Lower leg skin (tissue), 3 donors: Measurements from ENCODE around the gene LAMTOR5.
"Not testable (repeated sequence)": the region's sequence is repeated elsewhere in the genome, so short reads cannot be mapped to it uniquely, and the experiment has no call there.

Source experiments
- POLR2A ChIP-seq, 2 donors: fragments of 450-650 bp; IDR thresholded peaks; one replicate each; pipeline ENCODE4 v1.6.1; 2016 to 2017; ENCODE audit warnings: antibody characterized with exemption in 2 of 2, mild to moderate bottlenecking in 1 of 2, moderate library complexity in 1 of 2
- TF ChIP-seq, protein P1 (sequence below), 3 donors: fragments of 450-650 bp; IDR thresholded peaks; one replicate each; pipeline ENCODE4 v1.5.1; 2016; ENCODE audit warnings: antibody characterized with exemption in 3 of 3, mild to moderate bottlenecking in 3 of 3, moderate library complexity in 2 of 3

DNA sequence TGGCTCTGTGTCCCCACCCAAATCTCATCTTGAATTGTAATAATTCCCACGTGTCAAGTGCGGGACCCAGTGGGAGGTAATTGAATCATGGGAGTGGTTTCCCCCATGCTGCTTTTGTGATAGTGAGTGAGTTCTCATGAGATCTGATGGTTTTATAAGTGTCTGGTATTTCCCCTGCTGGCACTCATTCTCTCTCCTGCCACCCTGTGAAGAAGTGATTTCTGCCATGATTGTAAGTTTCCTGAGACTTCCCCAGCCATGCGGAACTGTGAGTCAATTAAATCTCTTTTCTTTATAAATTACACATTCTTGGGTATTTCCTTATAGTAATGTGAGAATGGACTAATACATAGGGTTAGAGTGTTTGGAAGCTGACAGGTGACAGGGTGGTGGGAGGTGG lies 32.4 kb upstream of the LAMTOR5 start:
- TF ChIP-seq, protein P1, sequence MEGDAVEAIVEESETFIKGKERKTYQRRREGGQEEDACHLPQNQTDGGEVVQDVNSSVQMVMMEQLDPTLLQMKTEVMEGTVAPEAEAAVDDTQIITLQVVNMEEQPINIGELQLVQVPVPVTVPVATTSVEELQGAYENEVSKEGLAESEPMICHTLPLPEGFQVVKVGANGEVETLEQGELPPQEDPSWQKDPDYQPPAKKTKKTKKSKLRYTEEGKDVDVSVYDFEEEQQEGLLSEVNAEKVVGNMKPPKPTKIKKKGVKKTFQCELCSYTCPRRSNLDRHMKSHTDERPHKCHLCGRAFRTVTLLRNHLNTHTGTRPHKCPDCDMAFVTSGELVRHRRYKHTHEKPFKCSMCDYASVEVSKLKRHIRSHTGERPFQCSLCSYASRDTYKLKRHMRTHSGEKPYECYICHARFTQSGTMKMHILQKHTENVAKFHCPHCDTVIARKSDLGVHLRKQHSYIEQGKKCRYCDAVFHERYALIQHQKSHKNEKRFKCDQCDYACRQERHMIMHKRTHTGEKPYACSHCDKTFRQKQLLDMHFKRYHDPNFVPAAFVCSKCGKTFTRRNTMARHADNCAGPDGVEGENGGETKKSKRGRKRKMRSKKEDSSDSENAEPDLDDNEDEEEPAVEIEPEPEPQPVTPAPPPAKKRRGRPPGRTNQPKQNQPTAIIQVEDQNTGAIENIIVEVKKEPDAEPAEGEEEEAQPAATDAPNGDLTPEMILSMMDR (IDR thresholded peaks at IDR 0.05) = not testable (repeated sequence)
- not testable (repeated sequence) for TF ChIP-seq POLR2A (IDR thresholded peaks at IDR 0.05)
